Panc1 (cell line): ENCODE results near the gene TCF25.
"Not testable (repeated sequence)": the region's sequence is repeated elsewhere in the genome, so short reads cannot be mapped to it uniquely, and the experiment has no call there.

Experiments used
- POLR2AphosphoS5 ChIP-seq: IDR thresholded peaks from 2 replicates; pipeline ENCODE4 v1.6.1; 2012; ENCODE audit warnings: mild to moderate bottlenecking, low read depth, low read length, moderate library complexity
- SIN3A ChIP-seq: IDR thresholded peaks from 2 replicates; pipeline ENCODE4 v1.6.1; 2012; ENCODE audit warnings: low read depth, mild to moderate bottlenecking, low read length, moderate library complexity, borderline replicate concordance; ENCODE audit not compliant: insufficient read depth
- TCF7L2 ChIP-seq: IDR thresholded peaks from 2 replicates; pipeline ENCODE4 v1.6.1; 2011; ENCODE audit warnings: mild to moderate bottlenecking, low read depth, low read length, inconsistent platforms
- TF ChIP-seq, protein P1 (sequence below): fragments of 450-650 bp; IDR thresholded peaks from 2 replicates; pipeline ENCODE4 v1.5.1; 2017; ENCODE audit warnings: mild to moderate bottlenecking
- TF ChIP-seq, protein P2 (sequence below), 2 experiments: IDR thresholded peaks; 2 replicates each; pipeline ENCODE4 v1.6.1; 2011 to 2012; ENCODE audit warnings: low read depth in 2 of 2, control low read depth in 1 of 2, low read length in 1 of 2, mild to moderate bottlenecking in 1 of 2, moderate library complexity in 1 of 2; ENCODE audit not compliant: insufficient read depth in 1 of 2

DNA sequence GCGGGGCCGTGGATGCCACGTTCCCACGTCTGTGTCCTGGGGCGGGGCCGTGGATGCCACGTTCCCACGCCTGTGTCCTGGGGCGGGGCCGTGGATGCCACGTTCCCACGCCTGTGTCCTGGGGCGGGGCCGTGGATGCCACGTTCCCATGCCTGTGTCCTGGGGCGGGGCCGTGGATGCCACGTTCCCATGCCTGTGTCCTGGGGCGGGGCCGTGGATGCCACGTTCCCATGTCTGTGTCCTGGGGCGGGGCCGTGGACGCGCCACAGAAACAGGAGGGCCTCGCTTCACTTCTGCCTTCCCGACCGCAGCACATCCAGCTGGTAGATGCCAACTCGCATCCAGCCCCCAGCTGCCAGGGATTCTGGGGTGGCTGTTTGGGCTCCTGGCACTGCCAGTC is 60.6 kb downstream of the TCF25 start:
- not testable (repeated sequence) for TF ChIP-seq POLR2AphosphoS5, TCF7L2, SIN3A
- TF ChIP-seq, protein P1, sequence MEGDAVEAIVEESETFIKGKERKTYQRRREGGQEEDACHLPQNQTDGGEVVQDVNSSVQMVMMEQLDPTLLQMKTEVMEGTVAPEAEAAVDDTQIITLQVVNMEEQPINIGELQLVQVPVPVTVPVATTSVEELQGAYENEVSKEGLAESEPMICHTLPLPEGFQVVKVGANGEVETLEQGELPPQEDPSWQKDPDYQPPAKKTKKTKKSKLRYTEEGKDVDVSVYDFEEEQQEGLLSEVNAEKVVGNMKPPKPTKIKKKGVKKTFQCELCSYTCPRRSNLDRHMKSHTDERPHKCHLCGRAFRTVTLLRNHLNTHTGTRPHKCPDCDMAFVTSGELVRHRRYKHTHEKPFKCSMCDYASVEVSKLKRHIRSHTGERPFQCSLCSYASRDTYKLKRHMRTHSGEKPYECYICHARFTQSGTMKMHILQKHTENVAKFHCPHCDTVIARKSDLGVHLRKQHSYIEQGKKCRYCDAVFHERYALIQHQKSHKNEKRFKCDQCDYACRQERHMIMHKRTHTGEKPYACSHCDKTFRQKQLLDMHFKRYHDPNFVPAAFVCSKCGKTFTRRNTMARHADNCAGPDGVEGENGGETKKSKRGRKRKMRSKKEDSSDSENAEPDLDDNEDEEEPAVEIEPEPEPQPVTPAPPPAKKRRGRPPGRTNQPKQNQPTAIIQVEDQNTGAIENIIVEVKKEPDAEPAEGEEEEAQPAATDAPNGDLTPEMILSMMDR, result not testable (repeated sequence)
- TF ChIP-seq, protein P2, sequence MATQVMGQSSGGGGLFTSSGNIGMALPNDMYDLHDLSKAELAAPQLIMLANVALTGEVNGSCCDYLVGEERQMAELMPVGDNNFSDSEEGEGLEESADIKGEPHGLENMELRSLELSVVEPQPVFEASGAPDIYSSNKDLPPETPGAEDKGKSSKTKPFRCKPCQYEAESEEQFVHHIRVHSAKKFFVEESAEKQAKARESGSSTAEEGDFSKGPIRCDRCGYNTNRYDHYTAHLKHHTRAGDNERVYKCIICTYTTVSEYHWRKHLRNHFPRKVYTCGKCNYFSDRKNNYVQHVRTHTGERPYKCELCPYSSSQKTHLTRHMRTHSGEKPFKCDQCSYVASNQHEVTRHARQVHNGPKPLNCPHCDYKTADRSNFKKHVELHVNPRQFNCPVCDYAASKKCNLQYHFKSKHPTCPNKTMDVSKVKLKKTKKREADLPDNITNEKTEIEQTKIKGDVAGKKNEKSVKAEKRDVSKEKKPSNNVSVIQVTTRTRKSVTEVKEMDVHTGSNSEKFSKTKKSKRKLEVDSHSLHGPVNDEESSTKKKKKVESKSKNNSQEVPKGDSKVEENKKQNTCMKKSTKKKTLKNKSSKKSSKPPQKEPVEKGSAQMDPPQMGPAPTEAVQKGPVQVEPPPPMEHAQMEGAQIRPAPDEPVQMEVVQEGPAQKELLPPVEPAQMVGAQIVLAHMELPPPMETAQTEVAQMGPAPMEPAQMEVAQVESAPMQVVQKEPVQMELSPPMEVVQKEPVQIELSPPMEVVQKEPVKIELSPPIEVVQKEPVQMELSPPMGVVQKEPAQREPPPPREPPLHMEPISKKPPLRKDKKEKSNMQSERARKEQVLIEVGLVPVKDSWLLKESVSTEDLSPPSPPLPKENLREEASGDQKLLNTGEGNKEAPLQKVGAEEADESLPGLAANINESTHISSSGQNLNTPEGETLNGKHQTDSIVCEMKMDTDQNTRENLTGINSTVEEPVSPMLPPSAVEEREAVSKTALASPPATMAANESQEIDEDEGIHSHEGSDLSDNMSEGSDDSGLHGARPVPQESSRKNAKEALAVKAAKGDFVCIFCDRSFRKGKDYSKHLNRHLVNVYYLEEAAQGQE (IDR thresholded peaks at IDR 0.05; ENCODE audit: insufficient read depth in 1 of 2, low read depth in 2 of 2, low read length in 1 of 2), result not testable (repeated sequence)
